ENCODE data around the gene SNRPA1.

DNA sequence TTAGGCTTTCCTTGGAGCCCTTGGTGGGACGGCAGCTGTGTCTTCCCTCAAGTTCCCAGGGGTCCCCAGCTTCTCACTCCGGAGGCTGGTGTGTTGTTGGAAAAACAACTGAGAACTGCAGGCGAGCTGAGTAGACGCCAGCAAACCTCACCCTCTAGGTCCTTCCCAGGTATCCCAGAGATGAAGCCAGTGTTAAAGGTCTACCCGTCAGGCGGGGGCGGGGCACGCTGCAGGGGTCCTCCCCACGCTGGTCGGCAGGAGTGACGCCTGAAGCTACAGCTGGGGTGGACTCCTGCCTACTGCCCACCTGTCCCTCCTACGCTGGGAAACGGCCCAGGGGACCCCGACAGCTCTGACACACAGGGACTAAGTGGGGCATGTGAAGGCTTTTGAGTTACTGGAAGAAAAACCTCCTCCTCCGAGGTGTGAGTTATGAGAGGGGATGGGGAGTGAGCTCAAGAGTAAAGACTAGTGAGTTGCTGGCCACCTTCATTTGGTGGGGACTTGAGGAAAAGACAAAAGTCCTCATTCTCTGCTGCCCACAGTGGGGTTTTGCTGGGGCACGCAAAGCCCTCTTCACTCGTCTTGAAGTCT, 32.2 kb upstream of the SNRPA1 start:
- TF ChIP-seq, protein P1, sequence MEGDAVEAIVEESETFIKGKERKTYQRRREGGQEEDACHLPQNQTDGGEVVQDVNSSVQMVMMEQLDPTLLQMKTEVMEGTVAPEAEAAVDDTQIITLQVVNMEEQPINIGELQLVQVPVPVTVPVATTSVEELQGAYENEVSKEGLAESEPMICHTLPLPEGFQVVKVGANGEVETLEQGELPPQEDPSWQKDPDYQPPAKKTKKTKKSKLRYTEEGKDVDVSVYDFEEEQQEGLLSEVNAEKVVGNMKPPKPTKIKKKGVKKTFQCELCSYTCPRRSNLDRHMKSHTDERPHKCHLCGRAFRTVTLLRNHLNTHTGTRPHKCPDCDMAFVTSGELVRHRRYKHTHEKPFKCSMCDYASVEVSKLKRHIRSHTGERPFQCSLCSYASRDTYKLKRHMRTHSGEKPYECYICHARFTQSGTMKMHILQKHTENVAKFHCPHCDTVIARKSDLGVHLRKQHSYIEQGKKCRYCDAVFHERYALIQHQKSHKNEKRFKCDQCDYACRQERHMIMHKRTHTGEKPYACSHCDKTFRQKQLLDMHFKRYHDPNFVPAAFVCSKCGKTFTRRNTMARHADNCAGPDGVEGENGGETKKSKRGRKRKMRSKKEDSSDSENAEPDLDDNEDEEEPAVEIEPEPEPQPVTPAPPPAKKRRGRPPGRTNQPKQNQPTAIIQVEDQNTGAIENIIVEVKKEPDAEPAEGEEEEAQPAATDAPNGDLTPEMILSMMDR (IDR thresholded peaks at IDR 0.05): no peak
- no peak for TF ChIP-seq EZH2phosphoT487 (IDR thresholded peaks at IDR 0.05)
